ENCODE measurements around the gene NPIPB12. TPM values are rescaled to one million over a fixed set of nuclear protein-coding genes. Genes with fewer than 3 reads are reported as not detected.
A peak's percentile ranks its signal among the peaks of the same experiment; 100 is the strongest.
"Not testable (repeated sequence)": the region's sequence is repeated elsewhere in the genome, so short reads cannot be mapped to it uniquely, and the experiment has no call there.

NPIPB12 gene
- 100 to 1,000 TPM in 2 of 4 donors, 10 to 100 TPM in 2; 37.7 to 155 (median 86.1) TPM for total RNA-seq

- DNase-seq (ENCODE audit: low spot score); ATAC-seq (ENCODE audit: low FRiP score): not testable (repeated sequence)
These were observed at the start of gene NPIPB12 for GRCh38 chr16:29506308-29506707. NPIPB12 (minus strand) TSS chr16:29506408.

- ATAC-seq (ENCODE audit: low FRiP score): not testable (repeated sequence)
These were observed 15.3 kb upstream of the NPIPB12 start for GRCh38 chr16:29521520-29521919.

GRCh38 chr16:29482276-29482675 is 23.9 kb downstream of the NPIPB12 start:
- DNase-seq (ENCODE audit: low spot score); ATAC-seq (ENCODE audit: low FRiP score): not testable (repeated sequence)

More at GRCh38 chr16:29521520-29521919, 15.3 kb upstream of the NPIPB12 start:
- not testable (repeated sequence) for DNase-seq (ENCODE audit: low spot score)

- ATAC-seq (ENCODE audit: low FRiP score); DNase-seq (ENCODE audit: low spot score): not testable (repeated sequence)
These were observed 34.1 kb downstream of the NPIPB12 start for GRCh38 chr16:29472065-29472464.

- DNase-seq (ENCODE audit: low spot score) (peak; percentile 29), ATAC-seq (ENCODE audit: low FRiP score) (peak; percentile 78)
These were observed 36.5 kb downstream of the NPIPB12 start for GRCh38 chr16:29469660-29470059.

GRCh38 chr16:29467654-29468366 is 38.4 kb downstream of the NPIPB12 start:
- DNase-seq (ENCODE audit: low spot score): not testable (repeated sequence)
- ATAC-seq (ENCODE audit: low FRiP score): peak; percentile 73

GRCh38 chr16:29466904-29467303 is 39.3 kb downstream of the NPIPB12 start:
- DNase-seq (ENCODE audit: low spot score); ATAC-seq (ENCODE audit: low FRiP score): not testable (repeated sequence)

GRCh38 chr16:29465985-29466824 is 40.0 kb downstream of the NPIPB12 start:
- ATAC-seq (ENCODE audit: low FRiP score): peak; percentile 33
- DNase-seq (ENCODE audit: low spot score): not testable (repeated sequence)

- DNase-seq (ENCODE audit: low spot score): not testable (repeated sequence)
- peak; percentile 21 for ATAC-seq (ENCODE audit: low FRiP score)
These were observed 45.6 kb downstream of the NPIPB12 start for GRCh38 chr16:29460647-29461030.

- peak; percentile 92 for ATAC-seq (ENCODE audit: low FRiP score)
- DNase-seq (ENCODE audit: low spot score): not testable (repeated sequence)
These were observed 46.2 kb downstream of the NPIPB12 start, which contains the start of gene SULT1A4 for GRCh38 chr16:29459706-29460646. SULT1A4 (plus strand) TSS chr16:29459913; CDS start chr16:29461386, 1,473 bp downstream.

- not testable (repeated sequence) for ATAC-seq (ENCODE audit: low FRiP score); DNase-seq (ENCODE audit: low spot score)
These were observed 48.5 kb downstream of the NPIPB12 start for GRCh38 chr16:29457660-29458059.

- ATAC-seq (ENCODE audit: low FRiP score): peak; percentile 51
- DNase-seq (ENCODE audit: low spot score): not testable (repeated sequence)
These were observed 51.4 kb downstream of the NPIPB12 start for GRCh38 chr16:29454828-29455227.

GRCh38 chr16:29454269-29454668 is 51.9 kb downstream of the NPIPB12 start, which contains the start of the genes BOLA2 and SLX1B:
BOLA2 (minus strand) TSS chr16:29454351; CDS start chr16:29454253, 98 bp downstream.
SLX1B (plus strand) TSS chr16:29454533.
- not testable (repeated sequence) for DNase-seq (ENCODE audit: low spot score)
- ATAC-seq (ENCODE audit: low FRiP score): peak; percentile 95

- not testable (repeated sequence) for DNase-seq (ENCODE audit: low spot score)
- peak; percentile 29 for ATAC-seq (ENCODE audit: low FRiP score)
These were observed 52.5 kb downstream of the NPIPB12 start for GRCh38 chr16:29453754-29454153.

Small RNA genes within 50 kb of the gene (small RNA-seq; reads per million reads assigned to genes)
- gene AC133555.2: not detected

Other genes starting within 250 kb of the NPIPB12 start
- 1 to 10 TPM in 3 of 4 donors, under 1 TPM in 1; 0.46 to 4.9 (median 1.2) TPM for gene NPIPB11, start 99.7 kb downstream of the NPIPB12 start, total RNA-seq
- gene BOLA2, start 52.1 kb downstream of the NPIPB12 start, total RNA-seq: 10 to 100 TPM in 3 of 4 donors, 1 to 10 TPM in 1; 6.2 to 22.2 (median 12.9) TPM
- 10 to 100 TPM; 13.1 to 26.6 (median 15.8) TPM for gene SLX1B, start 51.9 kb downstream of the NPIPB12 start, total RNA-seq
- 10 to 100 TPM; 10.4 to 43.5 (median 27.6) TPM for gene SULT1A4, start 46.5 kb downstream of the NPIPB12 start, total RNA-seq
- 1 to 10 TPM in 3 of 4 donors, under 1 TPM in 1; 0.46 to 4.4 (median 1.1) TPM for gene SPN, start 156.8 kb upstream of the NPIPB12 start, total RNA-seq
- gene QPRT, start 172.8 kb upstream of the NPIPB12 start, total RNA-seq: 10 to 100 TPM in 2 of 4 donors, 1 to 10 TPM in 2; 6.1 to 27.1 (median 8.5) TPM
- 10 to 100 TPM in 1 of 4 donors, 1 to 10 TPM in 3; 1.6 to 14.2 (median 4.8) TPM for gene C16orf54, start 239.6 kb upstream of the NPIPB12 start, total RNA-seq